HG03469 (cell line): ENCODE data around the gene FAM110D.

Experiments
- ATAC-seq: cut with Tn5 transposase; IDR thresholded peaks from one replicate; pipeline ENCODE4 v1.9.1; 2021; ENCODE audit warnings: mild to moderate bottlenecking, moderate library complexity, moderate number of reproducible peaks; ENCODE audit not compliant: unreplicated experiment

The FAM110D gene

GRCh38 chr1:26127235-26128163 lies 31.4 kb upstream of the FAM110D start:
- no peak for ATAC-seq

- ATAC-seq: no peak
Measured at GRCh38 chr1:26129778-26130177, 29.1 kb upstream of the FAM110D start.

GRCh38 chr1:26130695-26131094 lies 28.2 kb upstream of the FAM110D start:
- ATAC-seq: no peak

GRCh38 chr1:26132128-26132833 lies 26.6 kb upstream of the FAM110D start:
- ATAC-seq: no peak

GRCh38 chr1:26132834-26133167 lies 26.1 kb upstream of the FAM110D start:
- ATAC-seq: no peak

GRCh38 chr1:26134466-26134865 lies 24.4 kb upstream of the FAM110D start:
- ATAC-seq: no peak

GRCh38 chr1:26138974-26139558 lies 19.8 kb upstream of the FAM110D start:
- no peak for ATAC-seq

- ATAC-seq: no peak
Measured at GRCh38 chr1:26142159-26142558, 16.7 kb upstream of the FAM110D start.

- ATAC-seq: no peak
Measured at GRCh38 chr1:26145041-26145959, 13.6 kb upstream of the FAM110D start.

GRCh38 chr1:26145960-26146294 lies 13.0 kb upstream of the FAM110D start:
- ATAC-seq: no peak

- no peak for ATAC-seq
Measured at GRCh38 chr1:26148887-26149286, 10.0 kb upstream of the FAM110D start.

GRCh38 chr1:26153966-26154532 lies 4.8 kb upstream of the FAM110D start:
- no peak for ATAC-seq

GRCh38 chr1:26154750-26155149 lies 4.1 kb upstream of the FAM110D start:
- no peak for ATAC-seq

GRCh38 chr1:26155370-26156284 lies 3.3 kb upstream of the FAM110D start:
- no peak for ATAC-seq

GRCh38 chr1:26156285-26157038 lies 2.4 kb upstream of the FAM110D start:
- no peak for ATAC-seq

- ATAC-seq: no peak
Measured at GRCh38 chr1:26158271-26158907, 490 bp upstream of the FAM110D start.

- ATAC-seq: no peak
Measured at GRCh38 chr1:26159743-26160039, 812 bp downstream of the FAM110D start.
